NCI-H2227 treated with DMSO at 0.1 percent for 48 hours (cell line): Measurements from ENCODE around the gene KCNK15.
A peak's percentile ranks its signal among the peaks of the same experiment; 100 is the strongest.
"Not testable (repeated sequence)": the region's sequence is repeated elsewhere in the genome, so short reads cannot be mapped to it uniquely, and the experiment has no call there.

Experiments
- DNase-seq: peaks from one replicate; lab custom pipeline; 2025; lab: John Stamatoyannopoulos, UW

The KCNK15 gene

GRCh38 chr20:44745598-44746366 is at the start of gene KCNK15:
KCNK15 (plus strand) TSS chr20:44745865; CDS start chr20:44745911, 46 bp downstream.
- DNase-seq, result peak; percentile 17

- no peak for DNase-seq
Observed at GRCh38 chr20:44696315-44696714, 49.4 kb upstream of the KCNK15 start.

GRCh38 chr20:44697041-44697440 is 48.6 kb upstream of the KCNK15 start:
- not testable (repeated sequence) for DNase-seq

GRCh38 chr20:44698351-44698750 is 47.3 kb upstream of the KCNK15 start:
- DNase-seq, result no peak

GRCh38 chr20:44700306-44700705 is 45.4 kb upstream of the KCNK15 start:
- no peak for DNase-seq

GRCh38 chr20:44701118-44701857 is 44.4 kb upstream of the KCNK15 start:
- no peak for DNase-seq

- DNase-seq, result no peak
Observed at GRCh38 chr20:44701858-44702256, 43.8 kb upstream of the KCNK15 start.

- DNase-seq, result no peak
Observed at GRCh38 chr20:44702776-44703175, 42.9 kb upstream of the KCNK15 start.

- DNase-seq, result no peak
Observed at GRCh38 chr20:44703183-44703925, 42.3 kb upstream of the KCNK15 start.

GRCh38 chr20:44703956-44704488 is 41.6 kb upstream of the KCNK15 start:
- no peak for DNase-seq

GRCh38 chr20:44704551-44704971 is 41.1 kb upstream of the KCNK15 start:
- no peak for DNase-seq

GRCh38 chr20:44705364-44706094 is 40.1 kb upstream of the KCNK15 start:
- DNase-seq, result no peak

- no peak for DNase-seq
Observed at GRCh38 chr20:44706301-44707017, 39.2 kb upstream of the KCNK15 start.

- no peak for DNase-seq
Observed at GRCh38 chr20:44707018-44707579, 38.6 kb upstream of the KCNK15 start.

- no peak for DNase-seq
Observed at GRCh38 chr20:44709380-44709779, 36.3 kb upstream of the KCNK15 start.

GRCh38 chr20:44709797-44710196 is 35.9 kb upstream of the KCNK15 start:
- DNase-seq, result no peak

GRCh38 chr20:44711237-44711636 is 34.4 kb upstream of the KCNK15 start:
- no peak for DNase-seq

- DNase-seq, result no peak
Observed at GRCh38 chr20:44714102-44714700, 31.5 kb upstream of the KCNK15 start.

GRCh38 chr20:44714701-44715498 is 30.8 kb upstream of the KCNK15 start, which contains the start of gene CCN5:
CCN5 (plus strand) TSS chr20:44715369; CDS start chr20:44715391, 22 bp downstream.
- no peak for DNase-seq
